ENCODE data around the gene TEX35.
A peak's percentile ranks its signal among the peaks of the same experiment; 100 is the strongest.

- TF ChIP-seq CTCF (conservative IDR thresholded peaks at IDR 0.05; ENCODE audit: low read depth, low read length) (peak; percentile 78), EZH2phosphoT487 (IDR thresholded peaks at IDR 0.05; ENCODE audit: borderline replicate concordance, low read length) (no peak), EZH2 (IDR thresholded peaks at IDR 0.05; ENCODE audit: low read length, unreplicated experiment) (no peak)
Observed at GRCh38 chr1:178542554-178543289, 29.8 kb downstream of the TEX35 start.

Data from PC-3 (cell line).